Measurements from ENCODE around the gene CTIF. TPM values are rescaled to one million over a fixed set of nuclear protein-coding genes. Genes with fewer than 3 reads are reported as not detected.
A peak's percentile ranks its signal among the peaks of the same experiment; 100 is the strongest.

Gene CTIF
- total RNA-seq, 3 donors from 2014 or later = 13.2 to 50.3 (median 19.6) TPM

GRCh38 chr18:48900469-48900868 is 361.6 kb downstream of the CTIF start:
- Histone ChIP-seq H3K4me1 (ENCODE audit: low read depth) (peaks cover 9% of the 10 kb centered on the region), H3K36me3 (ENCODE audit: low read depth) (no peaks in the 10 kb centered on the region), H3K9me3 (no peaks in the 10 kb centered on the region), H3K4me3 (no peak overlapping the region)
- intact Hi-C loops (cut with DNase I, micrococcal nuclease) = no loop called here
- DNase-seq = no peak
- no peak for ATAC-seq
- no peak for TF ChIP-seq CTCF (IDR thresholded peaks at IDR 0.05)

- intact Hi-C loops (cut with DNase I, micrococcal nuclease) = no loop called here
- no peak for TF ChIP-seq CTCF (IDR thresholded peaks at IDR 0.05)
- peaks cover 9% of the 10 kb centered on the region for H3K4me1 ChIP-seq (ENCODE audit: low read depth)
- DNase-seq = no peak
- no peaks in the 10 kb centered on the region for H3K9me3 ChIP-seq
- H3K36me3 ChIP-seq (ENCODE audit: low read depth) = no peaks in the 10 kb centered on the region
- ATAC-seq = no peak
- H3K4me3 ChIP-seq = no peak overlapping the region
Measured at GRCh38 chr18:48901145-48902022, 362.6 kb downstream of the CTIF start.

- no peaks in the 10 kb centered on the region for H3K36me3 ChIP-seq (ENCODE audit: low read depth)
- ATAC-seq (peak; percentile 87), DNase-seq (peak; percentile 72 to 85 (median 81))
- TF ChIP-seq CTCF (IDR thresholded peaks at IDR 0.05) = no peak
- H3K4me3 ChIP-seq = no peak overlapping the region
- intact Hi-C loops (cut with DNase I, micrococcal nuclease) = no loop called here
- no peaks in the 10 kb centered on the region for H3K9me3 ChIP-seq
- H3K4me1 ChIP-seq (ENCODE audit: low read depth) = peaks cover 9% of the 10 kb centered on the region
Measured at GRCh38 chr18:48902023-48902855, 363.4 kb downstream of the CTIF start.

- no peaks in the 10 kb centered on the region for H3K36me3 ChIP-seq (ENCODE audit: low read depth)
- ATAC-seq (peak; percentile 42), DNase-seq (peak in 1 of 3 donors; percentile 70)
- H3K4me1 ChIP-seq (ENCODE audit: low read depth) = peaks cover 9% of the 10 kb centered on the region
- no peak for TF ChIP-seq CTCF (IDR thresholded peaks at IDR 0.05)
- H3K4me3 ChIP-seq = no peak overlapping the region
- no peaks in the 10 kb centered on the region for H3K9me3 ChIP-seq
- intact Hi-C loops (cut with DNase I, micrococcal nuclease) = no loop called here
Measured at GRCh38 chr18:48902856-48903601, 364.2 kb downstream of the CTIF start.

GRCh38 chr18:48904091-48904490 is 365.3 kb downstream of the CTIF start:
- Histone ChIP-seq H3K4me3 (no peak overlapping the region), H3K4me1 (ENCODE audit: low read depth) (peaks cover 9% of the 10 kb centered on the region), H3K9me3 (no peaks in the 10 kb centered on the region), H3K36me3 (ENCODE audit: low read depth) (no peaks in the 10 kb centered on the region)
- TF ChIP-seq CTCF (IDR thresholded peaks at IDR 0.05) = no peak
- intact Hi-C loops (cut with DNase I, micrococcal nuclease) = no loop called here
- no peak for ATAC-seq
- DNase-seq = no peak

All from mucosa of descending colon (tissue), 3 donors.